ENCODE measurements around the gene MOGAT1. TPM values are rescaled to one million over a fixed set of nuclear protein-coding genes. Genes with fewer than 3 reads are reported as not detected.
A peak's percentile ranks its signal among the peaks of the same experiment; 100 is the strongest.

The MOGAT1 gene
- total and polyA plus RNA-seq, 2 of the 13 experiments (the other 11 are each of a cell fraction or from before 2014, with no cell fraction given): 0.98 to 4.3 TPM

DNA sequence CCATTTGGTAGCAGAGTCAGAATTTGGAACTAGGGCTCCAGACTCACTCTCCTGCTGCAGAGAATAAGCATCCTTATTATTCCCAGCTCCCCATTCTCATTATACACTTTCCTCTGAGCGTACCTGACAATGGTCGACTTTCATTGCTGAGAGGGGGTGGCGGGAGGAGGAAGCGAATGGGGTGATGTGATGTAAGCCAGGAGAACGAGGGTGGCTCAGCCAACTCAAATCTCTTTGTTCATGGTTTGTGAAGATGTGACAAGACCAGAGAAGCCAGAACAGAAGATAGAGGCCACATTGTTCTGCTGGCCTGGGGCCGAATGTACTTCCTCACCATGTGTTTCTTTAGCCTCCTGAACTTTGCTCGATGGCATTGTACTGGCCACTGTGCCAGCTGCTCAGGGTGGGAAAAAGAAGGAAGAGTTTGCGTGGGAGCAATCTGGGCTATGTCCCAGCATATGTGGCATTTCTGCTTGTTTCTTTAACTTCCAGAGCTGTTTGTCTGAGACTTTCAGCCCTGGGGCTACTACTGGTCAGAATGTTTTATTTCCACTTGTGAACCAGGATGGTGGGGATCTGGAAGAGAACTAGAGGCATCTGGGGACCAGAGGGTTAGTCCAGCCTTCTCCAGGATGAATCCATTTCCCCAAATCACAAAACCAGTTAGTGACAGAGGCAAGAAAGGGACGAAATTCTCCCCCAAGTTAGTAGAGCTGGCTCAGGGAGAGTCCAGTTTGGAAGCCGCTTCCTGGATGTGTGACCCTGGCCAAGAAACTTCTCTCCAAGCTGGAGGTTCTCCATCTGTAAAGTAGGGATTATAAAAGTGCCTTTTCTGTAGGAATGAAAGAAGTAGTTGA is 62.6 kb downstream of the MOGAT1 start (continued):
- TF ChIP-seq, protein P1, sequence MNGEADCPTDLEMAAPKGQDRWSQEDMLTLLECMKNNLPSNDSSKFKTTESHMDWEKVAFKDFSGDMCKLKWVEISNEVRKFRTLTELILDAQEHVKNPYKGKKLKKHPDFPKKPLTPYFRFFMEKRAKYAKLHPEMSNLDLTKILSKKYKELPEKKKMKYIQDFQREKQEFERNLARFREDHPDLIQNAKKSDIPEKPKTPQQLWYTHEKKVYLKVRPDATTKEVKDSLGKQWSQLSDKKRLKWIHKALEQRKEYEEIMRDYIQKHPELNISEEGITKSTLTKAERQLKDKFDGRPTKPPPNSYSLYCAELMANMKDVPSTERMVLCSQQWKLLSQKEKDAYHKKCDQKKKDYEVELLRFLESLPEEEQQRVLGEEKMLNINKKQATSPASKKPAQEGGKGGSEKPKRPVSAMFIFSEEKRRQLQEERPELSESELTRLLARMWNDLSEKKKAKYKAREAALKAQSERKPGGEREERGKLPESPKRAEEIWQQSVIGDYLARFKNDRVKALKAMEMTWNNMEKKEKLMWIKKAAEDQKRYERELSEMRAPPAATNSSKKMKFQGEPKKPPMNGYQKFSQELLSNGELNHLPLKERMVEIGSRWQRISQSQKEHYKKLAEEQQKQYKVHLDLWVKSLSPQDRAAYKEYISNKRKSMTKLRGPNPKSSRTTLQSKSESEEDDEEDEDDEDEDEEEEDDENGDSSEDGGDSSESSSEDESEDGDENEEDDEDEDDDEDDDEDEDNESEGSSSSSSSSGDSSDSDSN (CRISPR knock-in tag; IDR thresholded peaks at IDR 0.05): peak; percentile 68
- TF ChIP-seq NR2C2 (CRISPR knock-in tag; IDR thresholded peaks at IDR 0.05; ENCODE audit: borderline replicate concordance) (peak; percentile 44; the same call in 1 of the 2 replicates), ZFP37 (CRISPR knock-in tag; IDR thresholded peaks at IDR 0.05; ENCODE audit: borderline replicate concordance) (0 out of 2 replicates have a peak, but pooled peaks have one; percentile 14), MLLT10 (CRISPR knock-in tag; IDR thresholded peaks at IDR 0.05) (no peak), ZBTB1 (CRISPR knock-in tag; IDR thresholded peaks at IDR 0.05; ENCODE audit: borderline replicate concordance) (no peak), MTF2 (CRISPR knock-in tag; IDR thresholded peaks at IDR 0.05; ENCODE audit: borderline replicate concordance) (no peak), NR2F6 (IDR thresholded peaks at IDR 0.05) (0 out of 2 replicates have a peak, but pooled peaks have one; percentile 42), NR2F6 (CRISPR knock-in tag; IDR thresholded peaks at IDR 0.05) (peak; percentile 71), SCMH1 (CRISPR knock-in tag; IDR thresholded peaks at IDR 0.05; ENCODE audit: borderline replicate concordance) (no peak), THAP11 (CRISPR knock-in tag; IDR thresholded peaks at IDR 0.05) (peak; percentile 53), ZNF570 (CRISPR knock-in tag; IDR thresholded peaks at IDR 0.05; ENCODE audit: borderline replicate concordance) (no peak), ZNF792 (CRISPR knock-in tag; IDR thresholded peaks at IDR 0.05) (peak; percentile 78; the same call in 1 of the 2 replicates), ZFY (CRISPR knock-in tag; IDR thresholded peaks at IDR 0.05) (no peak; the same call in 1 of the 2 replicates), MIXL1 (CRISPR knock-in tag; IDR thresholded peaks at IDR 0.05) (no peak; the same call in none of the 2 replicates), ZNF136 (CRISPR knock-in tag; IDR thresholded peaks at IDR 0.05; ENCODE audit: low read depth) (no peak), MYNN (CRISPR knock-in tag; IDR thresholded peaks at IDR 0.05; ENCODE audit: low read depth) (no peak)
- TF ChIP-seq, protein P2, sequence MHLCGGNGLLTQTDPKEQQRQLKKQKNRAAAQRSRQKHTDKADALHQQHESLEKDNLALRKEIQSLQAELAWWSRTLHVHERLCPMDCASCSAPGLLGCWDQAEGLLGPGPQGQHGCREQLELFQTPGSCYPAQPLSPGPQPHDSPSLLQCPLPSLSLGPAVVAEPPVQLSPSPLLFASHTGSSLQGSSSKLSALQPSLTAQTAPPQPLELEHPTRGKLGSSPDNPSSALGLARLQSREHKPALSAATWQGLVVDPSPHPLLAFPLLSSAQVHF (CRISPR knock-in tag; IDR thresholded peaks at IDR 0.05): no peak
- TF ChIP-seq, protein P3, sequence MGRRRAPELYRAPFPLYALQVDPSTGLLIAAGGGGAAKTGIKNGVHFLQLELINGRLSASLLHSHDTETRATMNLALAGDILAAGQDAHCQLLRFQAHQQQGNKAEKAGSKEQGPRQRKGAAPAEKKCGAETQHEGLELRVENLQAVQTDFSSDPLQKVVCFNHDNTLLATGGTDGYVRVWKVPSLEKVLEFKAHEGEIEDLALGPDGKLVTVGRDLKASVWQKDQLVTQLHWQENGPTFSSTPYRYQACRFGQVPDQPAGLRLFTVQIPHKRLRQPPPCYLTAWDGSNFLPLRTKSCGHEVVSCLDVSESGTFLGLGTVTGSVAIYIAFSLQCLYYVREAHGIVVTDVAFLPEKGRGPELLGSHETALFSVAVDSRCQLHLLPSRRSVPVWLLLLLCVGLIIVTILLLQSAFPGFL (CRISPR knock-in tag; IDR thresholded peaks at IDR 0.05): no peak
- TF ChIP-seq, protein P4, sequence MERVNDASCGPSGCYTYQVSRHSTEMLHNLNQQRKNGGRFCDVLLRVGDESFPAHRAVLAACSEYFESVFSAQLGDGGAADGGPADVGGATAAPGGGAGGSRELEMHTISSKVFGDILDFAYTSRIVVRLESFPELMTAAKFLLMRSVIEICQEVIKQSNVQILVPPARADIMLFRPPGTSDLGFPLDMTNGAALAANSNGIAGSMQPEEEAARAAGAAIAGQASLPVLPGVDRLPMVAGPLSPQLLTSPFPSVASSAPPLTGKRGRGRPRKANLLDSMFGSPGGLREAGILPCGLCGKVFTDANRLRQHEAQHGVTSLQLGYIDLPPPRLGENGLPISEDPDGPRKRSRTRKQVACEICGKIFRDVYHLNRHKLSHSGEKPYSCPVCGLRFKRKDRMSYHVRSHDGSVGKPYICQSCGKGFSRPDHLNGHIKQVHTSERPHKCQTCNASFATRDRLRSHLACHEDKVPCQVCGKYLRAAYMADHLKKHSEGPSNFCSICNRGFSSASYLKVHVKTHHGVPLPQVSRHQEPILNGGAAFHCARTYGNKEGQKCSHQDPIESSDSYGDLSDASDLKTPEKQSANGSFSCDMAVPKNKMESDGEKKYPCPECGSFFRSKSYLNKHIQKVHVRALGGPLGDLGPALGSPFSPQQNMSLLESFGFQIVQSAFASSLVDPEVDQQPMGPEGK (CRISPR knock-in tag; IDR thresholded peaks at IDR 0.05): peak; percentile 84
- TF ChIP-seq, protein P5, sequence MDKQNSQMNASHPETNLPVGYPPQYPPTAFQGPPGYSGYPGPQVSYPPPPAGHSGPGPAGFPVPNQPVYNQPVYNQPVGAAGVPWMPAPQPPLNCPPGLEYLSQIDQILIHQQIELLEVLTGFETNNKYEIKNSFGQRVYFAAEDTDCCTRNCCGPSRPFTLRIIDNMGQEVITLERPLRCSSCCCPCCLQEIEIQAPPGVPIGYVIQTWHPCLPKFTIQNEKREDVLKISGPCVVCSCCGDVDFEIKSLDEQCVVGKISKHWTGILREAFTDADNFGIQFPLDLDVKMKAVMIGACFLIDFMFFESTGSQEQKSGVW (CRISPR knock-in tag; IDR thresholded peaks at IDR 0.05; ENCODE audit: borderline replicate concordance): no peak

All from HepG2 (cell line).